AG09319 (cell line): Measurements from ENCODE around the gene NLRP5.

Experiments used
- DNase-seq: peaks from one replicate; pipeline ENCODE4 v3.0.0-alpha.2; 2010; ENCODE audit warnings: low read depth; ENCODE audit errors: extremely low read depth
- CTCF ChIP-seq: IDR thresholded peaks from 2 replicates; pipeline ENCODE4 v1.5.1; 2011; ENCODE audit warnings: low read depth, mild to moderate bottlenecking, inconsistent platforms, low read length, moderate library complexity

The NLRP5 gene

GRCh38 chr19:56106993-56107392 lies 120.4 kb downstream of the NLRP5 start:
- DNase-seq = no peak
- TF ChIP-seq CTCF = no peak

DNA sequence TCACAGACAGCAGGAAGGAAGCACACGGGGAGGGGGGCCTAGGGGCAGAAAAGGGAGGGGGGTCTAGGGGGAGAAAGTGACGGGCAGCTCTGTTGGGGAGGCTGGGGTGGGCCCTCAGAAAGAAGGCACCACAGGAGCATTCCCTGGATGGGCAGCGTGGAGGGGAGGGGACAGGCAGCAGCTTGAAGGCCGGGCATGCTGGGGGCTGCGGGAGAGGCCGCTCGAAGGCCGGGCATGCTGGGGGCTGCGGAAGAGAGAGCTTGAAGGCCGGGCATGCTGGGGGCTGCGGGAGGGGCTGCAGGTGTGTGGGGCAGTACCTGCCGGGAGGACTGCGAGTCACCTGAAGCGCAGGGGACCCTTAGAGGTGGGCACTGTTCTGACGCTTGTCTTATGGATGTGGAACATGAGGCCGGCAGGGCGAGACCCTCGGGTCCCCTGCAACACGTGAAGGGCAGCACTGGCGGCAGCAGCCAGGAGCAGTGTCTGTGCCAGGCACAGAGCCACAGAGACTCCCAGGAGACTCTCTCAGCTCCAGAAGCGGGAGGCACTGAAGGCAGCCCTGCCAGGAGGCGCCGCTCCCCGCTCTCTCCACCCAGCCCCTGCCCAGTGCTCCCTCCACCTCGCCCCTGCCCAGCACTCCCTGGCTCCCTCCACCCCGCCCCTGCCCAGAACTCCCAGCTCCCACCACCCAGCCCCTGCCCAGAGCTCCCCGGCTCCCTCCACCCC lies 121.2 kb downstream of the NLRP5 start:
- DNase-seq = no peak
- no peak for TF ChIP-seq CTCF

- no peak for DNase-seq
- TF ChIP-seq CTCF = no peak
Measured at GRCh38 chr19:56108447-56109195, 122.0 kb downstream of the NLRP5 start.

DNA sequence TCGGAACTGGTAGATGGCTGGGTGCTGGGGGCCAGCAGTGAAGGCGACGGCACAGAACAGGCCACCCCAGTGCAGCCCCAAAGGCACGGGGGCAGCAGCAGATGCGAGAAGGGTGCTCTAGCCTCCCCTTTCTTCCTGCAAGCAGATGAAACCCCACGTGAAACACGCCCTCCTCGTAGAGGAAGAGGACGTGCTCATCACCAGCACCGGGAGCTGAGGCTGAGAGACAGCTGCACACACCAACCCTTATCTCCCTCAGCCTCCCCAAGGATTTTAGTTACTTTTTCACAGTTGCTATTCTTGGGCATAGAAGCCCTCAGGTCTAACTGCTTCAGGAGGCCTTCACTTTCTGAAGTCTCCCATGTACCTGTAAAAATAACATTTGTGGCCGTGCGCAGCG lies 122.7 kb downstream of the NLRP5 start:
- no peak for DNase-seq
- no peak for TF ChIP-seq CTCF

DNA sequence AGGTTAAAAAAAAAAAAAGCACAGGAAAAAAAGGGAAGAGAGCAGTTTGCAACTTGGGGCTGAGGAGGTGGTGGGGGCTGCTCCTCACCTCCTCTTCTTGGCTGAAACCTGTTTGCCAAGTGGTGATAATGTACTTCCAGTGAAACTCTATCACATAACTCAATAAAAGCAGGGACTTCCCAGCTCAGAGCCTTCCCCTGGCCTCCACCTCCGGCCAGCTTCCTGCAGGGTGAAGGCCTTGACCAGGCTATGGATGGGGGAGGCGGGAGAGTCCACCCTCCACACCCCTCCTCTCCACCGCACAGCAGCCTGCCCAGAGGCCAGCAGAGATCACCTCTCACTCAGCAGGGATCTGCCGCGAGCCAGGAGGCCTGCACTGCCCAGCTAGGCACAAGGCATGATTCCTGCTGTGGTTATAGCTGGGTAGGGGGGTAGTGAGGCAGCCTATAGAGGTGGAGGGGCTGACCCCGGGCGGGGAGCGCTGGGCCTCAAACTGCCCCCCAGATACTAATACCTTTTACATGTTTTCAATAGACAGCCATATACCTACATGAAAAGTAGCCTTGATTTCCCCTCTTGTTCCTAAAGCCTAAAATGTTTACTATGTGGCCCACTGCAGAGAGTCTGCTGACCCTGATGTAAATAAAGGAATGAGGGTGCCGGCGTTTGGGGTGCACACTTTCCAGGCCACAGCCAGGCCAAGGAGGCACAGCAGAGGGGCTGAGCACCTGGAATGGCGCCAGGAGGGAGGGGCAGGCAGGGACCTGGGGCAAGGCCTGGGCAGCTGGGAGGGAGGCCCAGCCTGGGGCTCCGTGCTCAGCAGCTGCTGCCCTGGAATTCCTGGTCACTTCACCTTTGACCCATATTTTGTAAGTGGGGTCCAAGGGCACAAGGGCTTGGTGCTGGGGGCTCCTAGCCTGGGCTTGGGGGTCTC lies 124.2 kb downstream of the NLRP5 start:
- DNase-seq = no peak
- TF ChIP-seq CTCF = no peak
